HG02623 (cell line): Measurements from ENCODE around the gene CIROP.

Experiments
- ATAC-seq: cut with Tn5 transposase; IDR thresholded peaks from one replicate; pipeline ENCODE4 v1.9.1; 2021; ENCODE audit warnings: moderate library complexity; ENCODE audit not compliant: unreplicated experiment

CIROP gene

DNA sequence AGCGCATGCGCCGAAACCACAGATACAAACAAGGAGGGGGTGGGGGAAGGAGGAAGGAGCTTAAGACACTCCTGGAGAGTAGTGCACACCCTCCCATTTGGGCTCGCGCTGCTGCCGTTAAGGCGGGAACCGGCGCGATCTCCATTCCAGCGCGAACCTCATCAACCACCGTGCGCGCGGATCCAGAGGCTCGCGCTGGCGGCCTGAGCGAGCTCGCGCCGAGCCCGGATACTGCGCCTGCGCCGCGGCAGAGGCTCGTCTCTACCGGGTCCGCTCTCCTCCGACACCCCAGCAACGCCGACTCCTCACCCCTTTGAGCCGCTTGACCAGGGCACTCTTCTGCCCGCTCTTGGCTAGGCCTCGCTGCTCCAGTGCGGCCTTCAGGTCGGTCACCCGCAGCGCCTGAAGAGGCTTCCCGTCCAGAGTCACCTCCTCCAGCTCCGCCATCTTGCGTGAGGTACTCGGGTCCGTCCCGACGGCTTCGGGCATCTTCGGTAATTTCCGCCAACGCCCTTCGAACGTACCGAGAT, 10.1 kb downstream of the CIROP start, which contains the start of gene ACIN1:
Gene ACIN1 (minus strand): TSS at position 471 of the 530 bp plus-strand sequence. CDS start 24 bp downstream, at position 447.
- ATAC-seq: peak; percentile 30

DNA sequence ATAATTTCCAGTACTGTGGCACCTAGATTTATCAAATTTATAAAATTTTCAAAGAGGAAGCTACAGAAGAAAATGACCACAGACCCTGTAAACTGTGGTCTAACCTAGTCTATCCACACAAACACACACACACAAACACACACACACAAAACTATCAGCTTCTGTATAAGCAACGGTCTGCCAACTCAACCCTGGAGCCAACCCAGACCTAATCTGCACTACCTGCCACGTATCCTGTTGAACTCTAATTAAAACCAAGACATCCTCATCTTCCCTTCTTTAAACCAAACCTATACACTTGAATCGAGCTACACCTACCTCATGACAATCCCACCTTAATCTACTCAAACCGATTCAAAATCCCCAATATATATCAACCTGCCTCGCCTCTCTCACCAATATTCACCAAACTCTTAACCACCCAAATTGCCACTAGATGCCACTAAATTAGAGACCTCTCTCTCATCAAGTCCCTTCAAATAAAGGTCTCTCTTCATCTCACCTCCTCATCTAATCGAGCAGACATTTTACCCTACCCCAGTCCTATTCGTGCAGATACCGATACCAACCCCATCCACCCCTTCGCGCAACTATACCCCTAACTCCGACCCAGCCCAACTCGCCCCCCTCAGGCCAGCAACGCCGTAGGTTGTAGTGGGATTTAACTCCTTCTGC, 10.7 kb downstream of the CIROP start:
- ATAC-seq: no peak

DNA sequence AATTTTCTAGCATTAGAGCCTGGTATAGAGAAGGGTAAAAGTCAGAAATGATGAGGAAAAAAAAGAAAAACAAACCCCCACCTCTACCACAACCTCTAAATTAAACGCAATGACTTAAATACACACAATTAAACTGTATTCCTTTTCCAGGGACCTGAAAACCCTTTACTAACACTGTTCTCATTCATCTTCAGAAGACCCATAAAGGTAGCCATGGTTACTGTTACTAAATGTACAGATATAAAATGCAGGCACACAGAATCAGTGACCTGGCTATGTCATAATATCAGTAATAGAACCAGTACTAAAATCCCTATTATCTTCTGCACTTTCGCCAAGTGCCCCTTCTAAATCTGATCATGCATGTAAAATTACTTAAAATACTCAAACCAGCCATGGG, 11.3 kb downstream of the CIROP start:
- ATAC-seq: no peak

DNA sequence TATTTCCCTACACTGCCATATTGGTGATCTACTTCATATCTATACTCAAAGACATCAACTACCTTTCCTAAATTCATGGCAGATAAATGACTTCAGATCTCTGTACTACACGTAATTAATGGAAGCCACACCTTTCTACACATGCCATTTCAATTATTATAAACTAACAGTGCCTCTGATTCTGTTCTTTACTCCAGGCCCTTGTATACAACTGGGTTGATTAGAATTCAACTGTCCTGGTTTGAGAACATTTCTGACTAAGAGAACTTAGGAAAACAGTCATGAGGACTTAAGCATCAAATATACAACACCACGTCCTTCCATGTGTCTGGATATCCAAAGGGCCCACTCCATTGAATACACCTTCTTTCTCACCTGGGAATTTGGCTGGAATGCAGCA, 11.7 kb downstream of the CIROP start:
- ATAC-seq: no peak

DNA sequence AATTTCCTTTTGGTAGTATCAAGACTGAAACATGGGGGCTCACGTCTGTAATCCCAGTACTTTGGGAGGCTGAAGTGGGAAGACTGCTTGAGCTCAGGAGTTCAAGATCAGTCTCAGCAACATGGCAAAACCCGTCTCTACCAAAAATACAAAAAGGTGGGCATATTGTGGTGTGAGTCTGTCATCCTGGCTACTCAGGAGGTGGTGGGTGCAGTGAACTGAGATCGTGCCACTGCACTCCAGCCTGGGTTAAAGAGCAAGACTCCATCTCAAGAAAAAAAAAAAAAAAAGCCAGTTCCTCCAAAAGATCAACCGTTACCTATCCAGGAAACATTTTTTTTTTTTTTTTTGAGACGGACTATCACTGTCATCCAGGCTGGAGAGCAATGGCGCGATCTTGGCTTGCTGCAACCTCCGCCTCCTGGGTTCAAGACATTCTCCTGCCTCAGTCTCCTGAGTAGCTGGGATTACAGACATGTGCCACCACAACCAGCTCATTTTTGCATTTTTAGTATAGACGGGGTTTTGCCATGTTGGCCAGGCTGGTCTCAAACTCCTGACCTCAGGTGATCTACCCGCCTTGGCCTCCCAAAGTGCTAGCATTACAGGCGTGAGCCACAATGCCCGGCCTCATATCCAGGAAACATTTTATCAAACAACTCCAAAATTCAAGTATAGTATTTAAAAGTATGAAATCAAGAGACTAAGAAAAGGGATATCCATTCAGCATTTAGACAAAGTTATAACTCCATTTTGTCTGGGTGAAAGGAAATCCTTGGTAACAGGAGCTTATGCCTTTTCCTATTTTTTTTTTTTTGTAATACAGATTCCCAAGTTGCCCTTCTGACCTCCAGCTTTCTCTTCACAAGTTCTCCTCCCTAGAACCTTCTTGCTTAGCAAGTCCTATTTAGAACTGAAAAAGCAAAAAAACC, 13.2 kb downstream of the CIROP start:
- ATAC-seq: no peak

DNA sequence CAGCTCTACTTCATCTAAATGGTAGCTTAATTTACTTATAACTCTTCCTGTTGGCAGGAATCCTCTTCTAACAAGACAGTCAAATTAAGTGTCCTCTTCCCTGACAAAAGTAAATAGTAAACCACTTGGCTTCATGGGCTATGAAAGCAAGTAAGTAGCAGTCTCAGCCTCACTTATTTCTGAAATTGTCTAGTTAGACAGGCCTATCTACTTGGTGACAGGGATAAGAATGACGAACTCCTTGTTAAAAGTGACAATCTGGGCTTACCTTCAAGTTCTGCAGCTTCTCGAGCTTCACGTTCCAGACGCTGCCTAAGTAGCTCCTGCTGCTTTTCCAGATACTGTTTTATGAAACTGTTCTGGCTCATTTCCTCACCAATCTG, 14.5 kb downstream of the CIROP start:
- no peak for ATAC-seq

DNA sequence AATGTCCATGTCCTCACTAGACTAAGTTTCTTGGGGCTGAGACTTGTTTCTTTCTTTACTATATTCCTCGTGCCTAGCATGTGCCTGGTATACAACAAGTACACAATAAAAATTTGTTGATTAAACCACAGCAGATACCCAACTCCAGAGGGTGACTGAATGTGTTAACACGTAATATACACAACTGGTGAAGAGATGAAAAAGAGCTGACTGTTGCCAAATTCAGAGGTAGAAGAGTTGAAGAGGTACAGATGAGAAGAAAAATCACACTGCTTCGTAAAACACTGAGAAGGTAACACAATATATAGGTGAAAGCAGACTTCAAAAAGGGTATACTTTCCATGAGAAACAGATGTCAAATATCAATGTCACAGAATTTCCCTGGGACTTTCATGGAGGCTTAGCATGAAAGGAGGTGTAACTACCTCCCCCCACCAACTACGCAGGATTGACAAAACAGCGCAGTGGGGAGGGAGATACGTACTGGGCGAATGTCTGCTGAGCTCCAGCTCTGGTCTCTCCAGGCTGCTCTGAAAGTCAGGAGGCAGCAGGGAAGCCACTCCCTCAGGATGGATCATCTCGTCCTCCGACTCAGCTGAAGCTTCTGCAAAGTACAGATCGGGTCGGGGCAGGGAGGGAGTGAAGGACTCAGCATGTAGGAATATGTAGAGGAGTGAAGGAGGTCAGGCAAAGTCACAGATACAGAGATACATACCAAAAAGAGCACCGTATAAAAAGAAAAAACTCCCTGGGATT, 15.1 kb downstream of the CIROP start:
- no peak for ATAC-seq

DNA sequence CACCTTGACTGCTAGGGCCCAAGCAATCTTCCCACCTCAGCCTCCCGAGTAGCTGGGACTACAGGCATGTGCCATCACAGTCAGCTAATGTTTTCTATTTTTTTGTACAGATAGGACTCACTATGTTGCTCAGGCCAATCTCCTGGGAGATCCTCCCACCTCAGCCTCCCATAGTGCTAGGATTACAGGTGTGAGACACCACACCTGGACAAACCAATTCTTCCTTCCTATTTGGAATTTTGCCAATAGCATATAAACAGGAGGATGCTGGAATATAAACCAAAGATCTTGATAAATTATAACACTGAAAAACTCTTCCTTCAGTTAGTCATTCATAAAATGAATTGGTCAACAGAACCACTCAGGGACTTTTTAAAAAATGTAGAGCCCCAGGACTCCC, 18.2 kb downstream of the CIROP start:
- ATAC-seq: no peak

DNA sequence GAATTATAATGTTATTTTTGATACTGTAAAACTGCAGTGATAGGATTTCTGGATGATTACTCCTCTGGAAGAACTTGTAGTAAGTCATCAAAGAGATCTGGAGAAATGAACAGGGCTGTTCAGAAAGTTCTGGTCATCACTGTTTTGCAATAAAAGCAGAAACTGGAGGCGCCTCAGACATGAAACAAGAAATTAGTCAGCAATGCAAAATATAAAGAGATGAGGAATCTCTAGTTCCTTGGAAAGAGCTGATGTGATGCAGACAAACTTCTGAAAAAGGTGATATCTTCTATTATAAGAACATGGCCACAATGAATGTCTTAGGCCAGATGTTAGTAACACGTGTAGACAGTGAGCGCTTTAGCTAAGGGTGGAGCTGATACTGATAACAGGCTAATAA, 19.3 kb downstream of the CIROP start:
- no peak for ATAC-seq

DNA sequence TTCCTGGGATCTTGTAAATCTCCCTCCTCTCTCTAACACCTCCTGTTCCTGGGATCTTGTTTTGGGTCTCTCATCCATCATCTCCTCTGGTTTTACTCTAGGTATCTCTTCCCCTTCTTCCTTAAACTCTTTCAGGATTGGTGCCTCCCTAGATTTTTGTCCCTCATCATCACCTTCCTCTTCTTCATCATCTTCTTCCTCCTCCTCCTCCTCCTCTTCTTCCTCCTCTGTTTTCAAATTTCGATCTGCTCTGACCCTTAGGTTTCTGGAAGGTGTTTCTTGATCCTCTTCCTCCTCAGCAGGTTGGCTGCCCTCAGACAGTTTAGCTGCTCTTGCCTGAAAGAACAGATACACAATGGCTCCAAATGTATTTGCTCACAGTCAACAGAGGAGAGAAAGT, 24.3 kb downstream of the CIROP start:
- no peak for ATAC-seq

DNA sequence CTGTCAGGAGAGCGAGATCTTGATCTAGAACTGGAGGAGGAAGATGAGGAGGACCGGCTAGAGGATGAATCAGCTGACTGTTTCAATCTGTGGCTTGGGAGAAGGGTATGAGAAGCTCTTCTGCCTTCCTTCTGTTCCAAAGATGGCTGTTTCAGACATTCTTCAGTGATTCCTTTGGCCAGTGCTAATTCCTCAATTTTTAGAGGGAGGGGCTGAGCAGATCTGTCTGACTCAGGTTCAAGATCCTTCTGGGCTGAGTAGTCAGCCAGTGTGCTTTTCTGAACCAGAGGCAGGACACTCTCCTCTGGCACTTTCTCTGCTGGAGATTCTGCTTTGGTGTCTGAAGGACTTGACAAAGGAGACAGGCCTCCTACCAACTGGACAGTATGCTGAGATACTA, 25.1 kb downstream of the CIROP start:
- no peak for ATAC-seq

DNA sequence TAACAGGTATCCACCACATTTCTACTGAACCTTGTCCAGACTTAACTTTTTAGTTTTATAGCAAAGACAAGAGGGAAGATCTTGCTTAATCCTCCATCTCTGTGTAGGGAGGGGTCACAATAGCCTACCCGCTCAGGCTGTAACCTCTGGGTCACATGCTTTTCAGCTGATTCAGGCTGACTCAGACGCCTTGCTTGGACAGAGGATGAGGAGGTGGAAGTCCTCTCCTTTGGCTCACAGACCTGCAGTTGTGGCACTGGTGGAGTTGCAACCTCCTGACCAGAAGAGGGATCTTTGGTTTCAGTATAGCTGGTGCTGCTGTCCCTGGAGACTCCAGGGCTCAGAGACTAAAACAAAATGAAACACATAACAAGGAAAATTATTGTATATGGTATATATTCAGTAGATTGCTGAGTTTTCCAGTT, 26.1 kb downstream of the CIROP start:
- ATAC-seq: no peak

DNA sequence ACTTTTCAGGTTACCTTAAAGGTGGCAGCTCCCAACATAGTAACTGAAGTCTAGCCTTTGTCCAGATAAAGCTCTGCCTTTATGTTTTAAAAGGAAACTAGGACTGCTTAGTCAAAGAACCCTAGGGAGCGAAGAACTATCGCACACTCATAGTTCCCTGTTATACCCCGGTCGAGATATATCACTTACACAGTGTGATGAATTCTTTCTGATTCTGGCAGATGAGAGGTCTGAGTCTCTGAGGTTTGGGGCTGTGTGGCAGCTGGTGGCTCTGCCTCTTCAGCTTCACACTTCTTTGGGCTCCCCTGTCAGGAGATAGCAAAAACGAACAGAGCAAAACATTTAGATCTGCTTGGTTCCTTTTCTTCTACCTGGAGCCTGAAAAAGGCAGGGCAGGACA, 26.8 kb downstream of the CIROP start:
- no peak for ATAC-seq

DNA sequence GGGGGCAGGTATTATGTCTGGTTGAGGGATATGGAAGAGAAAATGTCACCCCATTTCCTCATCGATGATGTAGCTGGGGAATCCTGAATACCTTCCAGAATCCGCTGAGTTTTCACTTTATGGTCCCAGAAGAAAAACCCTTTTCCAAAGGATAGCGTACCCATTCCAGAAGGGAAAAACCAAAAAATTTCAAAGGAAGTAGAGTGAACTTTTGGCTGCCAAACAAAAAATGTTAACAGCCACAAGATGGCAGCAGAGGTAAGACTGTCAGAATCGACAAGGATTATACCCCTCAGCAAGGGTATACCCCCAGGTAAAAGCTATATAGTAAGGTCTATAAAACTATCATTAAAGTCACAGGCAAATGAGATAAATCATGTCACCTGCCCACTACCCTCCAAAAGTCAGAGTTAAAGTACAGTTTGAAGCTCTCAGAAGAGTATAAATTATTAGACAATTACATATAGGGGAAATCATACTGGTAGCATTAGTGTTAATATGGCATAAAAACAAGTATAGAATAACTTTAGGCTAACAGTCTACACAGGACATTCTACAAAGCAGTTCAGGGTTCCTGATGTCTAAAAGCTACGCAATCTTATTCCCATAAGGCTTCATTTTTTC, 27.9 kb downstream of the CIROP start:
- ATAC-seq: no peak

DNA sequence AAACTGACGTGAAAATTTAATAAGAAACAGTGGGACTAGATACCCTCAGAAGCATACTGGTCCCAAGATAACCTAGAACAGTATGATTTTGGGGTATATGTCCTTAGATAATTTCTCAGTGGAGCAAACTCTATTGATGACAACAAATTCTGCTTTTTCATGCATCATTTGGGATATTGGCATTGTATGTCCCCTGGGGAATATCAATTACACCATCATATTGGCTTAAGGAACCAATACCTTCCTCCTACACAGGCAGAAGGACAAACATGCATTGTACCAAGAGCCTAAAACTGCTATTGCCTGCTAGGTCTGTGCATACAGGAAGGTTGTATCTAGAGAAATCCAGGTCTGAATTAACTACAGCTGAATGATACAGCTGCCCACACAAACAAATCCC, 29.9 kb downstream of the CIROP start:
- no peak for ATAC-seq

DNA sequence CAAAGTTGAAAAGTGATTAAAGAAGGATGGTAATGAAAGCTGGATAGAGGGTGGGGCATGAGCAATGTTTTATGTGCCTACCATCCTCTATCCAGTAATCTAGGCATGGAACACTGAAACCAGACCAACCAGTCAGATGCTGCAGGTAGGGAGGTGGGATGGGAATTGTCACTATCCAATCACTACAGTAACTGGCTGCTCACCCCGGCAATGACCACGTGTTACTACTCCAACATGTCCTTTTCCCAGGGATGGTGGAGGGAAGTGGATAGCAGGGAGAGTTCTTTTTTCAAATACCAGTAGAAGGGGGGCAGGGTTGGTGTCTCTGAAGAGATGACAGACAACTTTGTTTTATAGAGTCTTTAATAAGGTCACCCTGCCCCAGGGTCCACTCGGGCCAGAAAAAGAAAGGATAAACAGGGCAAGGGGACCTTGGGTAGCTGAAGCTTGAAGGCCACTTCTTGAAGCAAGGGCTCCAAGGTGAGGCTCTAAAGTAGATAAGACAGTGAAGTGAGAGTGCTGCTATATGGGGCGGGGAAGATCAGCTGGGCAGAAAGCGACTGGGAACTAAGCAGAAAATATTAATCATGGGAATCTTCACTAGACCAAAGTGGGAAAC, 32.8 kb downstream of the CIROP start:
- no peak for ATAC-seq

DNA sequence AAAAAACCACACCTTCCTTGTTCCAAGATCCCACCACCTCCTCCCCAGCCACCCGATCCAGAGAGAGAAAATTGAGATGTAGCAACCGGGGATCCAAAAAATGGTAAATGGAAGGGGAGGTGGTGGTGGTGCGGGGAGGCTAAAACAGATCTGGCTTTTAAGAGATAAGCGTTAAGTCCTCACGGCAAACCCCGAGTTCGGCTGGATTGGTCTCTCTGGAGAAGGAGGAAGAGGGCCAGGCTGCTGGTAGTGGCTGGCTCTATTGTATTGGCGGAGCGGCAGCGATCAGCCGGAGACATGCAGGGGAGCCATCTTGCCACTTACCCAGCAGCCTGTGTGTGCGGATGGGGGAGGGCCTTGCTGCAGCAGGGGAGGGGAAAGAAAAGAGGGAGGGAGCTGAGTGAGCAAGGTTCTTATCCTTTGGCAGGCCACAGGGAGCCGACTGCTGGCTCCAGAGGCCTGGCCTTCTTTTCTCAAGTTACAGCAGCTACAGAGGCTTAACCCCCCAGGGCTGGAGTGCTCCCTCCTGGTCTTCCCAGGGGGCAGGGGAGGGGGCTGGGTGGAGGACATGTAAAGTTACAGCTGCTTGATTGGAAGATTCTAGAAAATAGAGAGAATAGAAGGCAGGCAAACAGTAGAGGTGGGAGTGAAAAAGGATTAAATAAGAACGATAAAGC, 33.4 kb downstream of the CIROP start:
- ATAC-seq: peak; percentile 89

DNA sequence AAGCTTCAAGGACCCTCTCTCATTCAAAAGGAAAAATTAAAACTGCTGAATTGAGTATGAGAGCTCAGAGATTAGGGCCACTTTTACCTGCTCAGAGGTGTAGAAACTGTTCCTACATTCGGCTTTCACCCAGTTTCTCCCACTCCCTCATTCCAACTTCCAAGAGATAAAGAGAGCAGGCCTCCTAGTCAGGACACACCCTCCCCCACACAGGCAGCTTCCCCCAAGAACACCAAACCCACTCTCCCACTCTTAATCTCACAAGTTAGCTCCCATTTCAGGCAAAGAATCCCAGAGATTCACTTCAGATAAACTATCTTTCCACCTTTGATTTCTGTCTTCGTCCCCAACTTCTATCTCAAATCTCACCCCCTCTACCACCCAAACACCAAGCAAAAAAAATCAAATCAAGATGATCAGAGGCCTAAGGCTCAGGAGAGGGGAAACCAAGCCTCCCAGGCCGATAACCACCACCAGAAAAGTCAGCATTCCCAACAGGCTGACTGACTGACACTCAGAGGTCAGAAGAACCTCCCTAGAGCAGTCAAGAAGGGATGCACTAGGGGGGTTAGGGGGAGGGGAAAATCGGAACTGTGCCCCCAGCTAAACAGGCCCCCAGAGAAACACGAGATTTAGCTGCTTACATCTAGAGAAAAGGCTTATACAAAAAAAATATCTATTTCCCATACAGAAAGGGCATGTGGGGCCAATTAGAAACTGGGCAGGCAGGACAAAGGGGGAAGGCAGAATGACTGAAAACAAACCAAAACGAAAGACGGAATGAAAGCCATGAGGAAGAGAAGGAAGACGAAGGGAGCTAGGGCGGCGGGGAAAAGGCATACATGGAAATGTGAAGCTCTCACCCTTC, 34.3 kb downstream of the CIROP start:
- ATAC-seq: no peak

DNA sequence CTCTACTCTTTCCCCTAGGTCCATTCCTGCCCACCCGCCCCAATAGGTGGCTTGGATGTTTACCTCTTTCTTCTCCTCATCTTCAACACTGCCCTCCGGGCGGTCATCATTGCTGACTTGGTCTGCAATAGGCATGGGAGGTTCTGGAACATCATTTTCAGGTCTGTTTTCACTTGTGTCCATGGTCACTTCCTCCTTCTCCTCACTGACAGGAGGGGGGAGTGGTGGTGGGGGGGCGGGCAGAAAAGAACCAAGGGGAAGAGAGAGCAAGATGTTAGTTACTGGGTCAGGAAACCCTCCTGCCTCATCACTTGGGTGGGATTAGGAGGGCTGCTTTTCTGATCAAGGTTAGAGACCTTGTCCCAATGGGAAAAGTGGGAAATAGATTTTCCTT, 35.4 kb downstream of the CIROP start:
- ATAC-seq: no peak
